Vagina (tissue), 2 donors: ENCODE measurements around the gene ITGAV. TPM values are rescaled to one million over a fixed set of nuclear protein-coding genes. Genes with fewer than 3 reads are reported as not detected.

Experiments
- DNase-seq, 2 donors: peaks; one replicate each; pipeline ENCODE4 v3.0.0-alpha.2; 2017; ENCODE audit errors: extremely low spot score in 2 of 2
- H3K27ac ChIP-seq: fragments of 200-600 bp; sonication (generic); one replicate; pipeline ENCODE4 v1.5.1; 2019
- H3K27me3 ChIP-seq: fragments of 200-600 bp; sonication (generic); one replicate; pipeline ENCODE4 v1.5.1; 2019
- H3K36me3 ChIP-seq, 2 donors: fragments of 200-600 bp; sonication (generic); one replicate each; pipeline ENCODE4 v1.5.1; 2017 to 2019
- H3K4me1 ChIP-seq: fragments of 200-600 bp; sonication (generic); one replicate; pipeline ENCODE4 v1.5.1; 2019
- H3K4me3 ChIP-seq, 2 donors: fragments of 200-600 bp; sonication (generic); 1 replicate in 1 of 2; 2 replicates in 1 of 2; pipeline ENCODE4 v1.5.1; 2016 to 2019
- H3K9me3 ChIP-seq: fragments of 200-600 bp; sonication (generic); one replicate; pipeline ENCODE4 v1.5.1; 2019
- CTCF ChIP-seq, 3 experiments: fragments of 450-650 bp in 2 of 3; fragments of 200-600 bp in 1 of 3; sonication (generic) in 1 of 3; IDR thresholded peaks; one replicate each; pipeline ENCODE4 v1.5.1; 2017 to 2019; ENCODE audit warnings: antibody characterized with exemption in 3 of 3, mild to moderate bottlenecking in 2 of 3, moderate library complexity in 2 of 3
- POLR2A ChIP-seq, 2 donors: fragments of 450-650 bp; IDR thresholded peaks; one replicate each; pipeline ENCODE4 v1.6.1; 2017; ENCODE audit warnings: antibody characterized with exemption in 2 of 2, mild to moderate bottlenecking in 2 of 2, moderate library complexity in 2 of 2
- POLR2AphosphoS5 ChIP-seq, 2 donors: sonication (generic); formaldehyde crosslinking; IDR thresholded peaks; one replicate each; pipeline ENCODE4 v1.9.0; 2017; ENCODE audit warnings: antibody characterized with exemption in 2 of 2, mild to moderate bottlenecking in 2 of 2, low read depth in 1 of 2; ENCODE audit not compliant: insufficient read depth in 1 of 2
- intact Hi-C: fragments of 100-400 bp; cut with DNase I; formaldehyde crosslinking; loops from one replicate; pipeline ENCODE4 v1.15.1; 2023
- total RNA-seq: library from RNA; depleted of rRNA; stranded (reverse); fragments of >200 nt; gene quantifications from one replicate; pipeline ENCODE4 v1.2.3, GENCODE V29; 2016

ITGAV gene
- total RNA-seq, 1 donor from 2014 or later: 55.0 TPM

GRCh38 chr2:186554850-186555671 is 34.8 kb upstream of the ITGAV start:
- no peak overlapping the region for H3K27ac ChIP-seq
- DNase-seq: no peak
- intact Hi-C loops: no loop called here
- H3K4me3 ChIP-seq: no peak overlapping the region
- H3K4me1 ChIP-seq: no peaks in the 10 kb centered on the region
- TF ChIP-seq POLR2AphosphoS5 (IDR thresholded peaks at IDR 0.05; ENCODE audit: insufficient read depth in 1 of 2, low read depth in 1 of 2): no peak
- TF ChIP-seq CTCF (IDR thresholded peaks at IDR 0.05): no peak
- no peak for TF ChIP-seq POLR2A (IDR thresholded peaks at IDR 0.05)
- H3K36me3 ChIP-seq: no peaks in the 10 kb centered on the region
- H3K9me3 ChIP-seq: no peaks in the 10 kb centered on the region
- no peaks in the 10 kb centered on the region for H3K27me3 ChIP-seq

GRCh38 chr2:186558512-186559276 is 31.2 kb upstream of the ITGAV start:
- no peaks in the 10 kb centered on the region for H3K4me1 ChIP-seq
- no peak overlapping the region for H3K4me3 ChIP-seq
- DNase-seq: no peak
- TF ChIP-seq POLR2A (IDR thresholded peaks at IDR 0.05) (no peak), CTCF (IDR thresholded peaks at IDR 0.05) (no peak), POLR2AphosphoS5 (IDR thresholded peaks at IDR 0.05; ENCODE audit: insufficient read depth in 1 of 2, low read depth in 1 of 2) (no peak)
- no peaks in the 10 kb centered on the region for H3K27me3 ChIP-seq
- no peak overlapping the region for H3K27ac ChIP-seq
- no peaks in the 10 kb centered on the region for H3K9me3 ChIP-seq
- intact Hi-C loops: no loop called here
- no peaks in the 10 kb centered on the region for H3K36me3 ChIP-seq

GRCh38 chr2:186559370-186559769 is 30.5 kb upstream of the ITGAV start:
- Histone ChIP-seq H3K36me3 (no peaks in the 10 kb centered on the region), H3K9me3 (no peaks in the 10 kb centered on the region), H3K27ac (no peak overlapping the region), H3K4me3 (no peak overlapping the region), H3K4me1 (no peaks in the 10 kb centered on the region), H3K27me3 (no peaks in the 10 kb centered on the region)
- no peak for DNase-seq
- TF ChIP-seq CTCF (IDR thresholded peaks at IDR 0.05) (no peak), POLR2AphosphoS5 (IDR thresholded peaks at IDR 0.05; ENCODE audit: insufficient read depth in 1 of 2, low read depth in 1 of 2) (no peak), POLR2A (IDR thresholded peaks at IDR 0.05) (no peak)
- intact Hi-C loops: no loop called here

GRCh38 chr2:186559848-186560247 is 30.0 kb upstream of the ITGAV start:
- no peaks in the 10 kb centered on the region for H3K36me3 ChIP-seq
- no peaks in the 10 kb centered on the region for H3K9me3 ChIP-seq
- no peak for DNase-seq
- H3K27ac ChIP-seq: no peak overlapping the region
- TF ChIP-seq POLR2AphosphoS5 (IDR thresholded peaks at IDR 0.05; ENCODE audit: insufficient read depth in 1 of 2, low read depth in 1 of 2): no peak
- no peaks in the 10 kb centered on the region for H3K27me3 ChIP-seq
- no peaks in the 10 kb centered on the region for H3K4me1 ChIP-seq
- H3K4me3 ChIP-seq: no peak overlapping the region
- intact Hi-C loops: no loop called here

- Histone ChIP-seq H3K27me3 (no peaks in the 10 kb centered on the region), H3K4me1 (no peaks in the 10 kb centered on the region), H3K36me3 (no peaks in the 10 kb centered on the region), H3K4me3 (no peak overlapping the region), H3K9me3 (no peaks in the 10 kb centered on the region), H3K27ac (no peak overlapping the region)
- no peak for DNase-seq
- TF ChIP-seq POLR2A (IDR thresholded peaks at IDR 0.05): no peak
- TF ChIP-seq POLR2AphosphoS5 (IDR thresholded peaks at IDR 0.05; ENCODE audit: insufficient read depth in 1 of 2, low read depth in 1 of 2): no peak
- no peak for TF ChIP-seq CTCF (IDR thresholded peaks at IDR 0.05)
- intact Hi-C loops: no loop called here
Measured at GRCh38 chr2:186560254-186560653, 29.6 kb upstream of the ITGAV start.
